Stimulated activated CD8-positive, alpha-beta memory T cell treated with anti-CD3 and anti-CD28 coated beads, Interleukin-15, amount 100 ng/mL, for 24 hours (primary cell): Measurements from ENCODE around the gene AGAP3.

Experiments
- DNase-seq: peaks from one replicate; pipeline ENCODE4 v3.0.0-alpha.2; 2020; ENCODE audit warnings: low read depth

Gene AGAP3

GRCh38 chr7:151124481-151124880 lies 38.2 kb downstream of the AGAP3 start:
- DNase-seq: no peak

GRCh38 chr7:151124899-151125399 lies 38.7 kb downstream of the AGAP3 start:
- no peak for DNase-seq

- no peak for DNase-seq
Observed at GRCh38 chr7:151125470-151125845, 39.2 kb downstream of the AGAP3 start.

DNA sequence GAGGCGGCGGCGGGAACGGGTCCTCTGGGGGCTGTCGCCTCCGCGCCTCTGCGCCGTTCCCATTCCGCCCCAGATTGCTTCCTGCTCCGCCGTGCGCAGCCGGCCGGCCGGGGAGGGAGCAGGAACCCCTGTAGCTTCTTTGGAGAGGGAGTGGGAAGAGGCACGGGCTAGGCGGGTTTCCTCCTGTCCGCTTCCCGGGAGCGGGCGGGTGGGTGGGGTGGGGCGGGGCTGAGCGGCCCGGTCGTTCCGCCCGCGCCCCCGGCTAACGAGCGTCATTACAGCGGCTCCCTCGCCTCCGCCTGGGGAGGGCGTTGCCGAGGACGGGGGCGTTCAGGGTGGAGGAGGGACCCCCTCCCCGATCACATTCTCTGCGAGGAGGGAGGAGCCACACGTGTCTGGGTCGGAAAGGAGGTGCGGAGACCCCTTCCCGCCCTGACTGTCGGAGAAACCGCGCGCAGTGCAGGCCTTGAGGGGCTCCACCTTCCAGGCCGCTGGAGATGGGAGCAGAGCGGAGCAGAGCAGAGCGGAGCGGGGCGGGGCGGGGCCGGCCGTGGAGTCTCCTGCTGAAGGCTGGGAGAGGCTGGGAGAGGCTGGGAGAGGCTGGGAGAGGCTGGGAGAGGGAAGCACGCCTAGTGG lies 39.7 kb downstream of the AGAP3 start:
- no peak for DNase-seq

DNA sequence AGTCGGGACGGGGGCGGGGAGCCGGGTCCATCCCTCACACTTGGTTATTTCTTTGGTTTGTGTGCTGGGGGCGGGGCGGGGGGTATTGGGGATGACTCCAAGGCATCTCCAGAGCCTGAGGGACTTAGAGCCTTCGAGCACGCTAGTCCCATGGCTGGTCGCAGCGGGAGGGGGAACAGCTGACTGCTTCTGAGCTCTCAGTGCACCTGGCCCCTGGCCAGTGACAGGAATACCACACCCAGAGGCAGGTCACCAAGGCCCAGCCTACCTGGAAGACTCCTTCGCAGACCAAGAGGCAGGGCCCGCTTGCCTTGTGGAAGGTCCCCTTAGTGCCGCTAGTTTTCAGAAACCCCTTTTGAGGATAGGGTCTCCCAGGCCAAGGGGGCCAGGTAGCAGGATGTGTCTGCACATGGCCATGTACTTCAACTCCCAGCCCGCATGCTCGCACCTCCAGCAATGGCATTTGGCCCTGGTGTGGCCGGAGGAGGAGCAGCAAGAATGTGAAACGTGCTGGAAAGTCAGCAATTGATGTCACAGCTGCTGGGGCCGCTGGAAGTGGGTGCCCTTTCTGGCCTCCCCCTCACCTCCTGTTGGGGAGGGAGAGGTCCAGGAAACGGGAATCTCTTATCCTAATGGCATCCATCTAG lies 40.3 kb downstream of the AGAP3 start:
- no peak for DNase-seq

DNA sequence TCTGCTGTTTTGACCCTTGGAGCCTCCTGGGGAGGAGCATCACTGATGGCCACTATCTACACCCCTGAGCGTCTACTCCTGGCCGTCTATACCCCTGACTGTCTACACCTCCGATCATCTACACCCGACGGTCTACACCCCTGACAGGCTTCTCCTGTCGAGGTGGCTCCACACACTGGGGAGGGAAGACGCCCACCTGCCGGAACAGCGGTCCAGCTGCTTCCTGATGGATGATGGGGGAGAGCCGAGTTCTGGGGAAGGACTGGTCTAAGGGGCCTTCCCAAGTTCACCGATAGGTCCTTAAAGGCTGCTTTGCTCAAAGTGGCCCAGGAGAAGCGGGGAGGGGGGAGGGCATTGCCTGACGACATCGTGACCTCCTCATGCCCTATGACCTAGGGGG lies 41.9 kb downstream of the AGAP3 start:
- no peak for DNase-seq

GRCh38 chr7:151128716-151129115 lies 42.4 kb downstream of the AGAP3 start:
- no peak for DNase-seq

DNA sequence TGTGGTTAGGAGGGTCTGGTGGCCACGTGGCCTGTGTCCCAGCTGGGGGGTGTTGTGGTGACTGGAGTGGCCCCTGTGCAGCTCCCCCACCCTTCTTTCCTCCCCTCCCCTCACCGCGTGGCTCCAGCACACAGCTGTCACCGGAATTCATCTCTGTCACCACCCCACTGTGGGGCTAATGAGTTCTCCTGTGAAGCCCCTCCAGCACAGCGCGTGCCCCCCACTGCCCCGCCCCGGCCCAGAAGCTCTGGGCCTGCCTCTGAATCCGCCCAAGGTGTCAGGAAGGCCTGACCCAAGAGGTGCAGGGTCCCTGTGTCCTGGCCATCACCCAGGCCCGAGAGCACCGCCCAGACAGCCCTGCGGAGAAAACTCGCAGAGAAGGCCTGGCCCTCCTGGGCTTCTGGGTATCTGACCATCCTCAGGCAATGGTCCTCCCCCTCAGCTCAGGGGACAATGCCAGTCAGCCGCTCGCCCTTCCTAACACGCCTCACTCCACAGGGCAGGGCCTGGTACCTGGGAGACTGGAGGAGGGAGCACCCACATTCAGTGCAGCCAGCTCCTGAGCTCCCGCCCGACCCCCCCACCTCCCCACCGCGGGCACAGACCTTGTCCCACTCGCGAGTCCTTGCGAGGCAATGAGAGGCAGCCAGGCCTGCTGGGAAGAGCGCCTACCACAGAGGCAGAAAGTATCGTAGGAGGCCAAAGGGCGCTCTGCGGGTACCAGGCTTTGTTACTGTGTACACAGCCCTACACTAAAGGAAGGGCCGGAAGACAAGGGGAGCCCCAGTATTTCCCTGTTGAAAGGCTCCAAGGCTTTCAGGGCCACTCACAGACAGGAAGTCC lies 43.1 kb downstream of the AGAP3 start:
- DNase-seq: no peak

- no peak for DNase-seq
Observed at GRCh38 chr7:151129960-151130591, 43.8 kb downstream of the AGAP3 start.

GRCh38 chr7:151130741-151131157 lies 44.5 kb downstream of the AGAP3 start:
- no peak for DNase-seq

DNA sequence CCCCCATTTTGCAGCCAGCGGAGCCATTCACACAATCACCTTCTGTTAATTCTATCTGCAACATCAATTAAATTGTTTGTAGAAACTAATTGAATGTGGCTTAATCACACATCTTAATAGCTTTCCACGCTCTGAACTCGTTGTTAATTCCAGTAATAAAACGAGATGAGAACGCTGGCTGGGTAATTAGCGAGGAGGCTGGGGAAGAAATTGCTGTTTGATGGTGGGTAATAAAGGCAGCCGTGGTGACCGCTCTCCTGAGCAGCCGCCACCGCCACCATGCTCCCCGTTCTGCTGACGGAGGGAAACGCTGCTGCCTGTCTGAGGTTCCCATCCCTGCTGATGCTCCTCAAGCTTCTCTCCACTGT lies 44.9 kb downstream of the AGAP3 start:
- no peak for DNase-seq

DNA sequence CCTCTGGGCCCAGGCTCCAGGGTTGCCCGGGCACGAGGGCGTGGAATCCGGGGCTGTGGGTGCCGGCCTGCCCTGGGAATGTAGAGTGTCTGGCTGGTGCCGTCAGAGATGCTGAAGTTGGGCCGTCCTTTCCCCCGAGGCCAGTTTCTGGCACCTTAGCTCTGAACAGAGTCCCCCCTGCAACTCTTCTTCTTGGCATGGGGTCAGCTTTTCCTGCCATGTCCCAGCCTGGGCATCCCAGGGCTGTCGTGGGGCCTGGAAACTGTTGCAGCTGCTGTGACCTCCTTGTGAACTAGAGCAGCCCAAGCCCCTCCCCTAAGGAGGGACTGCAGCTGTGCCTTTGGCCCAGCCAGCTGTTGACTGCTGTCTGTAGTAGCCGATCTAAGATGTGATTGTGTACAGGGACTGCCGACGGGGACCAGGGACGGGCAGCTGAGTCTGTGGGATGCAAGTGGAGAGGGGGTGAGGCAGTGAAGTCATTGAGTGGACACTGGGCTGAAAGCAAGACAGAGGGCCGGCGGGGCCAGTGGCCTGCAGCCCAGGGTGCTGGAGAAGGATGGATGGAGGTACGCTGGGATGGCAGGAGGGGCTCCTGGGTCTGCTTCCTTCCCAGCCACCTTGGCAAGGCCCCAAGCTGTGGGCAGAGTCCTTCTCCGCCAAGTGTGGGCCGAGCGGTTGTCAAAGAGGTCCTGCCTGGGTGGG lies 45.5 kb downstream of the AGAP3 start:
- DNase-seq: no peak

DNA sequence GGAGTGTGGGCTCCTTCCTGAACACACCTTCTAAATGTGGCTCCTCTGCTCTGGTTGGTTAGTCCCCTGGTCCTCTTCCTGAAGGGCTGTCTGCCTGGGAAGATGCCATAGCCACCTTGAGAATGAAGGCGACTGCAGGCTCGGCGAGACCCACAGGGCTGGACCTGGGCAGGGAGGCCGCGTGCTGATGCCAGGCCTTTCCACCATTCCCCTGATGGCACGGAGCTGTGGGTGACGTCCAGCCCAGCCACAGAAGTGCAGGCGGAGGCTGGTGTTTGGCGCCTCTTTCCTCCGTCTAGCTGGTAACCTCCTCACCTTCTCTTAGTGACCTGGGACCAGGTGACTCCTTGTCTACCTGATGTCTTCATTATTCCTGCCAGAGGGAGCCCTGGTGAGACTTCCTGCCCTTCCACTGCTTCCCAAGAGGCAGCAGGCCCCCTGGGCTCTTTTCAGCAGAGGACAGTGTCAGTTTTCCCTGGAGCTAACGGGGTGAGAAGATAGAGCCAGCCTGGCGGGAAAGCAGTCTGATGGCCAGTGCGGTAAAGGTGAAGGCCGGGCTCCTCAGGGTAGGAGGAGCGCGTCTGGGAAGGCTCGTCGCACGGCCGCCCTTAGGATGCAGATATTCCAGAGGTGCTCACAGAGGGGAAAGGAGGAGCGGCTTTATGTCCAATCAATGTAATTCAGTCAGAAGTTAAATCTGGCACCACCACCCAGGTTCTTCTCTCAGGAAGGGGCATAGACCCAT lies 46.4 kb downstream of the AGAP3 start:
- DNase-seq: no peak

DNA sequence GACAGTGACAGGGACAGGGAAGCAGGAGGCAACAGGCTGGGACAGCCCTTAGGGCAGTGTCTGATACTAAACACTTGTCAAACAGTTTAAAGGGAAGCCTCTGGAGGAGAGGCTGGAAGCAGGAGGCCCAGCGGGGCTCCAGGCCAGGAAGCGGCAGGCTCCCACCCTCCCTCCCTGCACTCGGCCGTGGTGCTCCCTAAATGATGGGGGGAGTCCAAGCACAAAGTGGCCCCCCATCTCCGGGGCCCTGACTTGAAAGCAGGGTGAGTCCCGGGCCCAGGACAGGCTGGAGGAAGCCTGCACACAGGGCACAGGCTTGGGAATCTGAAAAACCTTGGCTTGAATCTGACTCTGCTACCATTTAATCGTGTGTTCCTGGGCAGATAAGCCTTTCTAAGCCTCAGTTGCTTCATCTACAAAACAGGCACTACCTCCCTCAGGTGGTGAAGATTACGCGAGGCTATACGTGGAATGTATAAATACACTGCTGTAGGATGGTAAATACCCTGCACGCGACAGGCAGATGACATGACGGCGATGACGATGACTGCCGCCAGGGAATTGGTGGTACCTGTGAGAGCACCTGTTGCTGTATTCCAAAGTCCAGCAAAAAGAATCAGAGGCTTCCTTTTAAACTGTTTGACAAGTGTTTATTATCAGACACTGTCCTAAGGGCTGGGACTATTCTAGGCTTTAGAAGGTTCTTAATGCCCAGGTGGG lies 47.2 kb downstream of the AGAP3 start:
- no peak for DNase-seq

- no peak for DNase-seq
Observed at GRCh38 chr7:151133986-151134742, 47.9 kb downstream of the AGAP3 start.

GRCh38 chr7:151134743-151135524 lies 48.7 kb downstream of the AGAP3 start:
- DNase-seq: no peak

DNA sequence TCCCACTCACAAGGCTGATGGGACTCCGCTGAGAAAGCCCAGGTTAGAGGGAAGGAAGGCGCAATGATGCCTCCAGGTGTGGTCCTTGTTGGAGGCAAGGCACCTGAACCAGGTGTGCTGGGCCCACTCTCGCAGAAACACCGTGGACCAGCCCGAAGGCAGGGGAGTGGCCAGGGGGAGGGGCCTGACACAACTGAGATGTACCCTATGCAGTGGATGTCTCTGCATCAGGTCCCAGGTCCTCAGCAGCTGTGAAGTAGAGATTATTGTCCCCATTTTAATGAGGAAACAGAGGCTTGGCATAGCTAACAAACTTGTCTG lies 49.2 kb downstream of the AGAP3 start:
- DNase-seq: no peak

GRCh38 chr7:151135866-151136843 lies 49.9 kb downstream of the AGAP3 start:
- no peak for DNase-seq
